GM19099 (cell line): ENCODE data around the gene DAP.

Source experiments
- POLR2A ChIP-seq: IDR thresholded peaks from 3 replicates; pipeline ENCODE4 v1.6.1; 2011; ENCODE audit warnings: low read depth; ENCODE audit not compliant: insufficient read length; ENCODE audit errors: extremely low read depth

DAP gene

DNA sequence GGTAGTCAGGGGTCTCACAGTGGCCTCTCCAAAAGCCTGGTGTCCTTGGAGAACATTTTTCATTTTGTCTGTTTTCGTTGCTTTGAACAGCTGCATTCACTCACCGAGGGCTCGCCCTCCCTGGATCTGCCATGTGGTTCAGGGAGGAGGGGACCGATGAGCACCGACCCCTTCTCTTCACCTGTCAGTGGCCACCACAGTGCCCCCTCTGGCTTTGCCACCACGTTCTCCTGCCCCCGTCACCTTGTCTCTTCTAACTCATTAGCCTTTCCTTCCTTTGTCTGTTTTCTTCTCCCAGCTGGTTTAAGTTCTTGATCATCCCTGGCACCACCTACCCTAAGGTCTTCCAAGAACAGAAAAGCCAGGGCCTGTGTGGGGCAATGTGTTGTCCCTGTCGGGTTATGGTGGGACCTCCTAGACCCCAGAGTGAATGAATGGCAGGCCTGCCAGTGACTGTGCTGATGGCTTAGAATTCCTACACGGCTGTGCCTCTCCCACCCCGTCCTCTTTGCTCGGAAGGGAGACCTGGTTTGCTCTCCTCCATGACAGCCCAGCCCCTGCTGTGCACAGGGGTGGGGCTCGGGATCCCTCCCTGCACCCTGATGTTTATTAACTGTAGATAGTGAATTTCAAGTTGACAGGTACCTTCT lies 107.2 kb downstream of the DAP start:
- no peak for TF ChIP-seq POLR2A

- no peak for TF ChIP-seq POLR2A
Measured at GRCh38 chr5:10653043-10653442, 108.0 kb downstream of the DAP start.

GRCh38 chr5:10652606-10653005 lies 108.4 kb downstream of the DAP start:
- no peak for TF ChIP-seq POLR2A

- no peak for TF ChIP-seq POLR2A
Measured at GRCh38 chr5:10652151-10652550, 108.9 kb downstream of the DAP start.

DNA sequence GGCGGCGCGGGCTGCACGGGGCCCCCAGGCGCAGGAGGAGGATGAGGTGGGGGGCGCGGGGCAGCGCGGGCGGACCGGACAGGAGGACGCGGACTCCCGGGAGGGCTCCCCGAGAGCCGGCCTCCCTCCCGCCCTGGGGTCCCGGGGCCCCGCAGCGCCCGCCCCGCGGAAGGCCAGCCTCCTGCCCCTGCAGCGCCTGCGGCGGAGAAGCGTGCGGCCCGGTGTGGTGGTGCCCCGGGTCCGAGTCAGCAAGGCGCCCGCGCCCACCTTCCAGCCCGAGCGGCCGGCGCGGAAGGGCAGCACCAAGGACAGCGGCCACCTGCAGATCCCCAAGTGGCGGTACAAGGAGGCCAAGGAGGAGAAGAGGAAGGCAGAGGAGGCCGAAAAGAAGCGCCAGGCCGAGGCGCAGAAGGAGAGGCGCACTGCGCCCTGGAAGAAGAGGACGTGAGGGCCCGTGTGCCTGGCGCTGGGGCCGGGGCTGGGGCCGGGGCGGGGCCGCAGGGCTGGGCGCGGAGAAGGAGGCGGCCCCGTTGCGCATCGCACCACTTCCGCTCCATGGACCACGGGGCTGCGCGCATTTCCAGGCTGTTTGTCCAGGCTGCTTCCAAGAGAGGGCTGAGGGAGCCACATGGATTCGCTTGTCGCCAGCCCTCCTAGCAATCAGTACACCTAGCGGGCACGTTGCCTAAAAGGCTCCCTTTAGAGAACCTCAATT lies 111.2 kb downstream of the DAP start:
- no peak for TF ChIP-seq POLR2A

DNA sequence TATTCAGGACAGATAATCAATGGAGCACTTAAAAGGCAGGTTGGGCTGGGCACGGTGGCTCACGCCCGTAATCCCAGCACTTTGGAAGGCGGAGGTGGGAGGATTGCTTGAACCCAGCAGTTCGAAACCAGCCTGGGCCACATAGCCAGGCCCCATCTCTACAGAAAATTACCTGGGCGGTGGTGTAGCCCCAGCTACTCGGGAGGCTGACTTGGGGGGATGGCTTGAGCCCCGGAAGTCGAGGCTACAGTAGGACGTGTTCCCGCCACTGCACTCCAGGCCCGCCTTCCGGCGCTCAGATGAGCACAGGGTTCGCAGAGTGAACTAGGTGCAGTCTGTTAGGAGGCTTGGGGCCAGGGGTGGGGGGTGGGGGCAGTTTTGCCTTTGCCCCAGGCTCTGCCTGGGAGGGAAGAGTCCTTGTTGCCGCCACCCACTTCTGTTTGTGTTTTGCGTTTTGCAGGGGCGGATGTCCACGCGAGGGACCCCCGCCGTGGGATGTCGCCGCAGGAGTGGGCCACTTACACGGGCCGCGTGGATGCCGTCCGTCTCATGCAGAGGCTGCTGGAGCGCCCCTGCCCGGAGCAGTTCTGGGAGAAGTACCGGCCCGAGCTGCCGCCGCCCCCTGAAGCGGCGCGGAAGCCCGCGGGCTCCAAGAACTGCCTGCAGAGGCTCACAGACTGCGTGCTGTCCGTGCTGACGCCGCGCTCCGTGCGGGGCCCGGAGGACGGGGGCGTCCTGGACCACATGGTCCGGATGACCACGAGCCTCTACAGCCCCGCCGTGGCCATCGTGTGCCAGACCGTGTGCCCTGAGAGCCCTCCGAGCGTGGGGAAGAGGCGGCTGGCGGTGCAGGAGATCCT lies 112.0 kb downstream of the DAP start:
- no peak for TF ChIP-seq POLR2A

GRCh38 chr5:10647640-10648039 lies 113.4 kb downstream of the DAP start:
- TF ChIP-seq POLR2A, result no peak

GRCh38 chr5:10645671-10646070 lies 115.4 kb downstream of the DAP start:
- TF ChIP-seq POLR2A, result no peak

- no peak for TF ChIP-seq POLR2A
Measured at GRCh38 chr5:10645146-10645545, 115.9 kb downstream of the DAP start.

- no peak for TF ChIP-seq POLR2A
Measured at GRCh38 chr5:10644192-10644591, 116.8 kb downstream of the DAP start.

DNA sequence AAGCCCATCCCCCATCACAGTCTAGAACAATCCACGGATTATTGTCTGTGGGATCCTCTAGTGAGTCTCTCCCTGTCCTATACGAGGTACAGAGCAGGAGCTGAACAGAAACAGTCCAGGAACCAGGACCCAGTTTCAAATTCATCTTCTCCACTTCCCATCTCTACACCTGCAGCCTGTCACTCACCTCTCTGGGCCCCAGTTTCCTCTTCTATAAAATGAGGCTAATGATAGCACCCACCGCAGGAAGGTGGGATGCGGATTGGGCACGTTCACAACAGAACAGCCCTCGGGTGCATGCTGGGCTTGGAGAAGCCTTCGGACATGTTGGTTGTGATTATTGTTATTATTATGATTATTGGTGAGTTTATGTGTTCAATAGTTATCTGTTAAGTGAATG lies 118.7 kb downstream of the DAP start:
- no peak for TF ChIP-seq POLR2A

- no peak for TF ChIP-seq POLR2A
Measured at GRCh38 chr5:10639846-10640368, 121.1 kb downstream of the DAP start.

GRCh38 chr5:10637944-10638343 lies 123.1 kb downstream of the DAP start:
- TF ChIP-seq POLR2A, result no peak

- TF ChIP-seq POLR2A, result peak; percentile 6
Measured at GRCh38 chr5:10636363-10637142, 124.5 kb downstream of the DAP start.

- TF ChIP-seq POLR2A, result no peak
Measured at GRCh38 chr5:10635867-10636350, 125.1 kb downstream of the DAP start.

DNA sequence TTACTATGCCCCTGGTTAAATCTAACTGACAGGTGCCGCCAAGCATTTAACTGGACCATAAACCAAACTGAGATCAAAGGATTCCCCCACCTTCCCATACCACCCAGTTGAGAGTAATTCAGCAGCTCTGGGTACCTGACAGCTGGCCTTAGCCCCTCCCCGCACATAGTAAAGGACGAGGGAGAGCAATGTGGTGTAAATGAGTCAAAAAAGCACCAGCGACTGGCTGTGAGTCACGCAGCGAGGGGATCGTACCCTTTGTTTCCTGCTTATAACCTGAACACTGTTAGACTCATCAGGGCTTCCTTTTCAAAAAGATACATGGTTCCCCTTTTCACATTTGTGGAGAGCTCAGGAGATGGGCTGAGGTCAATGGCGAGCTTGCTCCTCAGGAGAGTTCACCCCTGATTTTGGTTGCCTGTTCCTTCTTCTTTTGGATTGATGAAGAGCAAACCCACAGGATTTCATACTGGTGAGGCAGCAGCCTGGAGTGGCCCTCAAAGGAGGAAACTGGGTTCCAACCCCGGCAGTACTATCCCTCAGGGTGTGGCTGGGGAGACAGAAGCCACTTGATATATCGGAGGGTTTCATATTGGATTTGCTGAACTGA lies 125.7 kb downstream of the DAP start:
- peak; percentile 36 for TF ChIP-seq POLR2A
